Measurements from ENCODE around the gene AP4S1.
A peak's percentile ranks its signal among the peaks of the same experiment; 100 is the strongest.
"Not testable (repeated sequence)": the region's sequence is repeated elsewhere in the genome, so short reads cannot be mapped to it uniquely, and the experiment has no call there.

AP4S1 gene

DNA sequence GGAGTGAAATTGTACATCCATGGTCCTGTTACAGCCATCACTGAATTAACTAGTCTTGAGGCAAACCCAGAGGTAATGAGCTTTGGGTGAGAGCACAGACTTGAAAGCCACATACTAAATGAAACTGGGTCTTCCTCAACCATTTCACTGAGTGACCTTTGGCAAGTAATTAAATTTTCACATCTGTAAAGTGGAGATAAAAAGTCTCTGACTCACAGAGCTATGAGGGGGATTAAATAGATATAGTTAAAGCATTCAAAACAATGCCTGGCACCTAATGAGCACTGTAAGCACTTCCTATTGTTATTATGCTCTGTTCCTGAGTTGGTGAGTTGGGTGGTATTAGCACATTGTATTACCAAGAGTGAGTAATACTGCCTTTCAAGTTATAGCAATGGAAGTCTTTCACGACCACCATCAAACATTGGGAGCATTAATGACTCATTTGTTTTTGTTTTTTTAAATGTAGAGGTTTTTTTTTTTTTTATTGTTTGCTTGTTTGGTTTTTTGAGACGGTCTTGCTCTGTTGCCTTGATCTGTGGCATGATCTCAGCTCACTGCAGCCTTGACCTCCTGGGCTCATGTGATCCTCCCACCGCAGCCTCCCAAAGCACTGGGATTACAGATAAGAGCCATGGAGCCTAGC is 13.2 kb downstream of the AP4S1 start:
- DNase-seq (ENCODE audit: insufficient read length, low spot score) (no peak), FAIRE-seq (peak; percentile 28)

GRCh38 chr14:31042300-31042699 is 16.9 kb downstream of the AP4S1 start:
- DNase-seq (ENCODE audit: insufficient read length, low spot score) (no peak), FAIRE-seq (peak; percentile 65)

GRCh38 chr14:31042893-31043292 is 17.4 kb downstream of the AP4S1 start:
- not testable (repeated sequence) for DNase-seq (ENCODE audit: insufficient read length, low spot score); FAIRE-seq

DNA sequence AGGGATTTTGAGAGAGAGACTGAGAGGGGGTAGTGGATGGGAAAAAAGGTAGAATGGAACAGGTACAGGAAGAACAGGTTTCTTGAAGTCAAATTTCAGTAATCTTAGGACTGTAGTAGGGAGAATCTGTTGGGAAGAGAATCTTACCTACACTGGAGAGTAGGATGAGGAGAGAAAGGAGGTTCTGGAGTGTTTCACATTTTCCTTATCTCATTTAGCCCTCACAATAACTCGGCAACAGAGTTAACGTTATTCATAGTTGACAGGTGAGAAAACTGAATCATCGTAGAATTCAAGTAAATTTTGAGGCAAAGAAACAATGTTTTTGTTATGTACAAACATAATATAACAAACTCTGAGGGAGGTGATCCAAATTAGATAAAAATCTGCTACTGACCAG is 17.9 kb downstream of the AP4S1 start:
- no peak for DNase-seq (ENCODE audit: insufficient read length, low spot score)

DNA sequence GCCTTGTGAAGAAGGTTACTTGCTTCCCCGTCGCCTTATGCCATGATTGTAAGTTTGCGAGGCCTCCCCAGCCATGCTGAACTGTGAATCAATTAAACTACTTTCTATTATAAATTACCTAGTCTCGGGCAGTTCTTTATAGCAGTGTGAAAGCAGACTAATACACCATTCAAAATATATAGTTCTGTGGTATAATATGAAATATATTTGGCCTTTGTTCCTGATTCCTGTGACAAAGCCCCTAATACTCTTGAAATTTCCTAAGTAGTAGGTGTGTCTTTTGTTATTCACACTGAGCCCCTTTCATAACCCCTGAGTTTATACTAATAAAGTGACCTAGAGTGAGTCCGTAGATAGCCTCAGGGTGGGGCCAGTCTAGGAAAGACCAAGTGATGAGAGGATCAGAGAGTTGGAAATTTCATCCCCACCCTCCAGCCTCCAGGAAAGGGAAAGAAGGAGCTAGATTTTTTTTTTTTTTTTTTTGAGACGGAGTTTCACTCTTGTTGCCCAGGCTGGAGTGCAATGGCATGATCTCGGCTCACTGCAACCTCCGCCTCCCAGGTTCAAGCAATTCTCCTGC is 20.1 kb downstream of the AP4S1 start:
- FAIRE-seq, result no peak

More for the DNA sequence above, 17.9 kb downstream of the AP4S1 start:
- FAIRE-seq, result no peak

DNA sequence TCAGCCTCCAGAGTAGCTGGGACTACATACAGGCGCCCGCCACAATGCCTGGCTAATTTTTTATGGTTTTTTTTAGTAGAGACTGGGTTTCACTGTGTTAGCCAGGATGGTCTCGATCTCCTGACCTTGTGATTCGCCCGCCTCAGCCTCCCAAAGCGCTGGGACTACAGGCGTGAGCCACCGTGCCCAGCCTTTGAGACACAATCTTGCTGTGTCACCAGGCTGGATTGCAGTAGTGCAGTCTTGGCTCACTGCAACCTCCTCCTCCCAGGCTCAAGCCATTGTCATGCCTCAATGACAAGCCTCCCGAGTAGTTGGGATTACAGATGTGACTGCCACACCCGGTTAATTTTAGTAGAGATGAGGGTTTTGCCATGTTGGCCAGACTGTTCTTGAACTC is 22.1 kb downstream of the AP4S1 start:
- FAIRE-seq (no peak), DNase-seq (ENCODE audit: insufficient read length, low spot score) (no peak)

More for the DNA sequence above, 20.1 kb downstream of the AP4S1 start:
- no peak for DNase-seq (ENCODE audit: insufficient read length, low spot score)

GRCh38 chr14:31051023-31051422 is 25.6 kb downstream of the AP4S1 start:
- FAIRE-seq, result no peak
- no peak for DNase-seq (ENCODE audit: insufficient read length, low spot score)

DNA sequence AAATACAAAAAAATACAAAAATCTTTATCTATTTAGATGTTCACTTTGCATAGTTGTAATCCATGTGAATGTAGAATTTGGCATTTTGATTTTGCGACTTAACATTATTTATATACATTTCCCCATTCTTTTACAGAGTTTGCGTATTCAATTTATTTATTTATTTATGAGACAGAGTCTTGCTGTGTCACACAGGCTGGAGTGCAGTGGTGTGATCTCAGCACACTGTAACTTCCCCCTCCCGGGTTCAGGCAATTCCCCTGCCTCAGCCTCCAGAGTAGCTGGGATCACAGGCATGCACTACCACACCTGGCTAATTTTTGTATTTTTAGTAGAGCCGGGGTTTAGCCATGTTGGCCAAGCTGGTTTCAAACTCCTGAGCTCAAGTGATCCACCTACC is 26.1 kb downstream of the AP4S1 start:
- DNase-seq (ENCODE audit: insufficient read length, low spot score) (no peak), FAIRE-seq (no peak)

- DNase-seq (ENCODE audit: insufficient read length, low spot score); FAIRE-seq: not testable (repeated sequence)
Measured at GRCh38 chr14:31052905-31053586, 27.6 kb downstream of the AP4S1 start.

- DNase-seq (ENCODE audit: insufficient read length, low spot score) (no peak), FAIRE-seq (peak; percentile 69)
Measured at GRCh38 chr14:31057035-31057434, 31.6 kb downstream of the AP4S1 start.

DNA sequence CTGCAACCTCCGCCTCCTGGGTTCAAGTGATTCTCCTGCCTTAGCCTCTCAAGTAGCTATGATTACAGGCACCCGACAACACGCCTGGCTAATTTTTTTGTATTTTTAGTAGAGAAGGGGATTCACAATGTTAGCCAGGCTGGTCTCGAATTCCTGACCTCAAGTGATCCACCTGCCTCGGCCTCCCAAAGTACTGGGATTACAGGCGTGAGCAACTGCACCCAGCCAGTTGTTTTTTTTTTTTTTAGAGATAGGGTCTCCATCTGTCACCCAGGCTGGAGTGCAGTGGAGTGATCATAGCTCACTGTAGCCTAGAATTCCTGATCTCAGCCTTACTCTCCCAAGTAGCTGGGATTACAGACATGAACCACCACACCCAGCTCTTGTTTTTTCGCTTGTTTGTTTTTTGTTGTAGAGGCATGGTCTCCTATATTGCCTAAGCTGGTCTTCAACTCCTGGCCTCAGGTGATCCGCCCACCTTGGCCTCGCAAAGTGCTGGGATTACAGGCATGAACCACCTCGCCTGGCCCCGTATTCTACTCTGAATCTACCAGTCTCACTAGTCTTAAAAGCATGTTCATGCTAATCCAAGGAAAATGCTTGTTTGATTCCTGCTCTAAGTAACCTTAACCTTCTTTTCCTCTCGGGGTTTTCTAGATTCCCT is 32.4 kb downstream of the AP4S1 start:
- DNase-seq (ENCODE audit: insufficient read length, low spot score) (no peak), FAIRE-seq (no peak)

GRCh38 chr14:31059152-31059924 is 33.9 kb downstream of the AP4S1 start:
- DNase-seq (ENCODE audit: insufficient read length, low spot score) (peak; percentile 80), FAIRE-seq (peak; percentile 87)

- FAIRE-seq (no peak), DNase-seq (ENCODE audit: insufficient read length, low spot score) (no peak)
Measured at GRCh38 chr14:31060253-31060875, 34.9 kb downstream of the AP4S1 start.

DNA sequence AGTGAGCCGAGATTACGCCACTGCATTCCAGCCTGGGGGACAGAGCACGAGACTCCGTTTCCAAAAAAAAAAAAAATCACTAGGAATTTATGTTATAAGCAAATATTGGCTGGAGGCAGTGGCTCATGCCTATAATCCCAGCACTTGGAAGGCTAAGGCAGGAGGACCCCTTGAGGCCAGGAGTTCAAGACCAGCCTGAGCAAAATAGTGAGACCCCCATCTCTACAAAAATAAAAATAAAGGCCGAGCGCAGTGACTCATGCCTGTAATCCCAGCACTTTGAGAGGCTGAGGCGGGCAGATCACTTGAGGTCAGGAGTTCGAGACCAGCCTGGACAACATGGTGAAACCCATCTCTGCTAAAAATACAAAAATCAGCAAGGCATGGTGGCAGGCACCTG is 37.5 kb downstream of the AP4S1 start:
- FAIRE-seq; DNase-seq (ENCODE audit: insufficient read length, low spot score): not testable (repeated sequence)

GRCh38 chr14:31068235-31068634 is 42.8 kb downstream of the AP4S1 start:
- DNase-seq (ENCODE audit: insufficient read length, low spot score) (no peak), FAIRE-seq (peak; percentile 38)

GRCh38 chr14:31069343-31069742 is 43.9 kb downstream of the AP4S1 start:
- DNase-seq (ENCODE audit: insufficient read length, low spot score), result no peak
- FAIRE-seq, result peak; percentile 54

DNA sequence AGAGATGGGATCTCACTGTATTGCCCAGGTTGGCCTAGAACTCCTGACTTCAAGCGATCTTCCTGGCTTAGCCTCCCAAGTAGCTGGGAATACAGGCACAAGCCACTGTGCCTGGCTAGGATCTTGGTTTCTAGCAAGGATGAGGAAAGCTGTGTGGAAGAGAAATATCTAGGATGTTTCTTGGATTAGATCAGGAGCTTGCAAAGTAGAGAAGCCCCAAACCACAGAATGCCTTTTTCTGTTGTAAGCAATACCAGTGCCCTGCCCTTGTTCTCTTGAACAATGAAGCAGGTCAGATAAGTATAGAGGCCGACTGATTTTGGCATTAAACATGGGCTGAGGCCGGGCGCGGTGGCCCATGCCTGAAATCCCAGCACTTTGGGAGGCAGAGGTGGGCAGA is 45.0 kb downstream of the AP4S1 start:
- DNase-seq (ENCODE audit: insufficient read length, low spot score), result peak; percentile 95
- FAIRE-seq, result peak; percentile 98

DNA sequence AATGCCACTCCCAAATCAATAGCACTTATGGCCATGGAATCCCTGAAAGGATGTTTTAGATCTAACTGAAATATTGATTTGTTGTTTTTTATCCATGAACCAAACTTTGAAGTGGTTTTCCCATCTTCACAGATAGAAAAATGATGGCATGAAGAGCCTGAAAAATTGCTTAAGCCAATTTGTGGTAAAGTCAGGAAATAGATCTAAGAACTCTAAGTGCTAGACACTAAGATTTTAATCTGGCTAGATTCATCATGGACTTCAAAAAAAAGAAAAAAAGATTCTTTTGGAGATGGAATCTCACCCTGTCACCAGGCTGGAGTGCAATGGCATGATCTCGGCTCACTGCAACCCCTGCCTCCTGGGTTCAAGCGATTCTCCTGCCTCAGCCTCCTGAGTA is 45.7 kb downstream of the AP4S1 start:
- DNase-seq (ENCODE audit: insufficient read length, low spot score) (no peak), FAIRE-seq (no peak)

DNA sequence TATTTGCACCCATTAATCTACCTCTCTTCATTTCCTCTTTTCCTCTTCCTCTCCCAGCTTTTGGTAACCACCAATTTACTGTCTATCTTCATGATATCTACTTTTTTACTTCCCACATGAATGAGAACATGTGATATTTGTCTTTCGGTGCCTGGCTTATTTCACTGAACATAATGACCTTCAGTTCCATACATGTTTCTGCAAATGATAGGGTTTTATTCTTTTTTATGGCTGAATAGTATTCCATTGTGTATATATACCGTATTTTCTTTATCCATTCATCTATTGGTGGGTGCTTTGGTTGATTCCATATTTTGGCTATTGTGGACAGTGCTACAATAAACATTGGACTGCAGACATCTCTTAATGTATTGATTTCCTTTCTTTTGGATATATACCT is 49.7 kb downstream of the AP4S1 start:
- DNase-seq (ENCODE audit: insufficient read length, low spot score) (no peak), FAIRE-seq (peak; percentile 26)

- no peak for DNase-seq (ENCODE audit: insufficient read length, low spot score)
- FAIRE-seq, result no peak
Measured at GRCh38 chr14:31078766-31079165, 53.3 kb downstream of the AP4S1 start.

Measured in HTR-8/SVneo (cell line).